Upper lobe of left lung (tissue), 4 donors: ENCODE measurements around the gene MAMSTR.

Source experiments
- EP300 ChIP-seq, 4 donors: sonication (generic); formaldehyde crosslinking; IDR thresholded peaks; one replicate each; pipeline ENCODE4 v1.5.1; 2017; ENCODE audit warnings: antibody characterized with exemption in 4 of 4, control low read depth in 2 of 4
- POLR2A ChIP-seq, 4 donors: fragments of 450-650 bp; IDR thresholded peaks; one replicate each; pipeline ENCODE4 v1.5.1; 2016 to 2017; ENCODE audit warnings: antibody characterized with exemption in 4 of 4, mild to moderate bottlenecking in 2 of 4
- POLR2AphosphoS5 ChIP-seq, 2 donors: sonication (generic); formaldehyde crosslinking; IDR thresholded peaks; one replicate each; pipeline ENCODE4 v1.5.1; 2017; ENCODE audit warnings: antibody characterized with exemption in 2 of 2
- TF ChIP-seq, protein P1 (sequence below), 6 experiments: fragments of 450-650 bp in 4 of 6; fragments of 200-600 bp in 2 of 6; sonication (generic) in 2 of 6; IDR thresholded peaks; one replicate each; pipeline ENCODE4 v1.5.1; 2016 to 2019; ENCODE audit warnings: antibody characterized with exemption in 6 of 6

DNA sequence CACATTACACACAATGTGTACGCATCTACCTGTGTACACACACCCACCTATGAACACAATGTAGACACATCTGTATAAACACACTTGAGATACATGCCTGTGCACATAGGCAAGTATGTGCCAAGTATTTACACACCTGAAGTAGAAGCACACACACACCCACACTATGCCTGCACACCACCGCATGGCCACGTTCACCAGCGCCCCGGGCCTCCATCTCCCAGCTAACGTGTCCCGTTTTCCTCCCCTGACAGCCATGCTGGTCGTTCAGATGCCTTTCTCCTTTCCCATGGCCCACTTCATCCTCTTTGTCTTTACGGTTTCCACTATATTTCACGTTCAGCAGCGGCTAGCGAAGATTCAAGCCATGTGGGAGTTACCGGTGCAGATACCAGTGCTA lies 16.8 kb downstream of the MAMSTR start:
- TF ChIP-seq, protein P1, sequence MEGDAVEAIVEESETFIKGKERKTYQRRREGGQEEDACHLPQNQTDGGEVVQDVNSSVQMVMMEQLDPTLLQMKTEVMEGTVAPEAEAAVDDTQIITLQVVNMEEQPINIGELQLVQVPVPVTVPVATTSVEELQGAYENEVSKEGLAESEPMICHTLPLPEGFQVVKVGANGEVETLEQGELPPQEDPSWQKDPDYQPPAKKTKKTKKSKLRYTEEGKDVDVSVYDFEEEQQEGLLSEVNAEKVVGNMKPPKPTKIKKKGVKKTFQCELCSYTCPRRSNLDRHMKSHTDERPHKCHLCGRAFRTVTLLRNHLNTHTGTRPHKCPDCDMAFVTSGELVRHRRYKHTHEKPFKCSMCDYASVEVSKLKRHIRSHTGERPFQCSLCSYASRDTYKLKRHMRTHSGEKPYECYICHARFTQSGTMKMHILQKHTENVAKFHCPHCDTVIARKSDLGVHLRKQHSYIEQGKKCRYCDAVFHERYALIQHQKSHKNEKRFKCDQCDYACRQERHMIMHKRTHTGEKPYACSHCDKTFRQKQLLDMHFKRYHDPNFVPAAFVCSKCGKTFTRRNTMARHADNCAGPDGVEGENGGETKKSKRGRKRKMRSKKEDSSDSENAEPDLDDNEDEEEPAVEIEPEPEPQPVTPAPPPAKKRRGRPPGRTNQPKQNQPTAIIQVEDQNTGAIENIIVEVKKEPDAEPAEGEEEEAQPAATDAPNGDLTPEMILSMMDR (IDR thresholded peaks at IDR 0.05) = no peak
- no peak for TF ChIP-seq POLR2AphosphoS5 (IDR thresholded peaks at IDR 0.05)
- no peak for TF ChIP-seq POLR2A (IDR thresholded peaks at IDR 0.05)
- TF ChIP-seq EP300 (IDR thresholded peaks at IDR 0.05) = no peak
